Measurements from ENCODE around the gene AXIN1. TPM values are rescaled to one million over a fixed set of nuclear protein-coding genes. Genes with fewer than 3 reads are reported as not detected.

The AXIN1 gene
- total and polyA plus RNA-seq, 5 donors from 2014 or later, result 1.1 to 45.2 (median 1.7) TPM

GRCh38 chr16:359067-359763 lies 6.7 kb upstream of the AXIN1 start:
- Mint-ChIP-seq H3K4me1 (peaks cover 0 to 20% (median 11%) of the 10 kb centered on the region in 4 donors), H3K27ac (no peak overlapping the region), H3K4me3 (no peak overlapping the region), H3K9me3 (no peaks in the 10 kb centered on the region), H3K27me3 (no peaks in the 10 kb centered on the region), H3K36me3 (no peaks in the 10 kb centered on the region)
- Histone ChIP-seq H3K9me3 (ENCODE audit: control insufficient read depth in 2 of 2, low read length in 2 of 2) (no peaks in the 10 kb centered on the region), H3K4me3 (ENCODE audit: low read depth, low read length) (no peak overlapping the region), H3K4me1 (ENCODE audit: control insufficient read depth, insufficient read depth, low read length, poor library complexity, severe bottlenecking) (peaks cover 30% of the 10 kb centered on the region), H3K27ac (ENCODE audit: insufficient read depth, low read length, poor library complexity, severe bottlenecking) (no peak overlapping the region), H3K27me3 (ENCODE audit: control insufficient read depth, insufficient read depth, low read length) (no peaks in the 10 kb centered on the region), H3K36me3 (ENCODE audit: control insufficient read depth, insufficient read depth, low read length) (no peaks in the 10 kb centered on the region)
- no peak for DNase-seq
- ATAC-seq (ENCODE audit: low read depth in 2 of 2), result no peak

GRCh38 chr16:356741-357140 lies 4.2 kb upstream of the AXIN1 start:
- ATAC-seq (ENCODE audit: low read depth in 2 of 2), result no peak
- H3K4me1 Mint-ChIP-seq, result peaks cover 0 to 23% (median 12%) of the 10 kb centered on the region in 4 donors
- H3K9me3 Mint-ChIP-seq, result no peaks in the 10 kb centered on the region
- Histone ChIP-seq H3K9me3 (ENCODE audit: control insufficient read depth in 2 of 2, low read length in 2 of 2) (no peaks in the 10 kb centered on the region), H3K27me3 (ENCODE audit: control insufficient read depth, insufficient read depth, low read length) (no peaks in the 10 kb centered on the region), H3K4me1 (ENCODE audit: control insufficient read depth, insufficient read depth, low read length, poor library complexity, severe bottlenecking) (peaks cover 38% of the 10 kb centered on the region), H3K4me3 (ENCODE audit: low read depth, low read length) (no peak overlapping the region), H3K36me3 (ENCODE audit: control insufficient read depth, insufficient read depth, low read length) (no peaks in the 10 kb centered on the region), H3K27ac (ENCODE audit: insufficient read depth, low read length, poor library complexity, severe bottlenecking) (no peak overlapping the region)
- no peaks in the 10 kb centered on the region for H3K36me3 Mint-ChIP-seq
- peak overlapping the region in 1 of 4 donors; percentile 34 for H3K4me3 Mint-ChIP-seq
- peak overlapping the region in 1 of 3 donors; percentile 63 for H3K27ac Mint-ChIP-seq
- no peak for DNase-seq
- no peaks in the 10 kb centered on the region for H3K27me3 Mint-ChIP-seq

- peak in 1 of 2 donors; percentile 10 for ATAC-seq (ENCODE audit: low read depth in 2 of 2)
- Mint-ChIP-seq H3K4me1 (peaks cover 0 to 41% (median 22%) of the 10 kb centered on the region in 4 donors), H3K4me3 (peak overlapping the region; percentile 76 to 91 (median 79)), H3K36me3 (peaks cover 7% of the 10 kb centered on the region), H3K9me3 (no peaks in the 10 kb centered on the region), H3K27me3 (no peaks in the 10 kb centered on the region), H3K27ac (peak overlapping the region; percentile 89 to 99 (median 93))
- peak in 2 of 3 donors; percentile 46 to 87 for DNase-seq
- no peaks in the 10 kb centered on the region for H3K27me3 ChIP-seq (ENCODE audit: control insufficient read depth, insufficient read depth, low read length)
- peak overlapping the region; percentile 53 for H3K27ac ChIP-seq (ENCODE audit: insufficient read depth, low read length, poor library complexity, severe bottlenecking)
- peak overlapping the region; percentile 44 for H3K4me3 ChIP-seq (ENCODE audit: low read depth, low read length)
- no peaks in the 10 kb centered on the region for H3K9me3 ChIP-seq (ENCODE audit: control insufficient read depth in 2 of 2, low read length in 2 of 2)
- H3K36me3 ChIP-seq (ENCODE audit: control insufficient read depth, insufficient read depth, low read length), result peaks cover 3% of the 10 kb centered on the region
- peaks cover 46% of the 10 kb centered on the region for H3K4me1 ChIP-seq (ENCODE audit: control insufficient read depth, insufficient read depth, low read length, poor library complexity, severe bottlenecking)
Observed at GRCh38 chr16:354971-355461, 2.5 kb upstream of the AXIN1 start.

GRCh38 chr16:354291-354881 lies 1.9 kb upstream of the AXIN1 start:
- H3K27ac ChIP-seq (ENCODE audit: insufficient read depth, low read length, poor library complexity, severe bottlenecking), result peak overlapping the region; percentile 53
- Mint-ChIP-seq H3K9me3 (no peaks in the 10 kb centered on the region), H3K4me1 (peaks cover 0 to 47% (median 28%) of the 10 kb centered on the region in 4 donors), H3K4me3 (peak overlapping the region in 3 of 4 donors; percentile 52 to 84 (median 74)), H3K27ac (peak overlapping the region; percentile 83 to 94 (median 89)), H3K36me3 (peaks cover 7% of the 10 kb centered on the region), H3K27me3 (no peaks in the 10 kb centered on the region)
- no peaks in the 10 kb centered on the region for H3K27me3 ChIP-seq (ENCODE audit: control insufficient read depth, insufficient read depth, low read length)
- peaks cover 3% of the 10 kb centered on the region for H3K36me3 ChIP-seq (ENCODE audit: control insufficient read depth, insufficient read depth, low read length)
- DNase-seq, result no peak
- H3K9me3 ChIP-seq (ENCODE audit: control insufficient read depth in 2 of 2, low read length in 2 of 2), result no peaks in the 10 kb centered on the region
- no peak overlapping the region for H3K4me3 ChIP-seq (ENCODE audit: low read depth, low read length)
- H3K4me1 ChIP-seq (ENCODE audit: control insufficient read depth, insufficient read depth, low read length, poor library complexity, severe bottlenecking), result peaks cover 47% of the 10 kb centered on the region
- no peak for ATAC-seq (ENCODE audit: low read depth in 2 of 2)

GRCh38 chr16:353404-354290 lies 1.1 kb upstream of the AXIN1 start:
- H3K9me3 ChIP-seq (ENCODE audit: control insufficient read depth in 2 of 2, low read length in 2 of 2), result no peaks in the 10 kb centered on the region
- Mint-ChIP-seq H3K4me3 (peak overlapping the region; percentile 52 to 84 (median 74)), H3K4me1 (peaks cover 0 to 51% (median 31%) of the 10 kb centered on the region in 4 donors), H3K36me3 (peaks cover 7% of the 10 kb centered on the region), H3K27me3 (no peaks in the 10 kb centered on the region), H3K27ac (peak overlapping the region; percentile 78 to 94 (median 83)), H3K9me3 (no peaks in the 10 kb centered on the region)
- peaks cover 51% of the 10 kb centered on the region for H3K4me1 ChIP-seq (ENCODE audit: control insufficient read depth, insufficient read depth, low read length, poor library complexity, severe bottlenecking)
- ATAC-seq (ENCODE audit: low read depth in 2 of 2) (no peak), DNase-seq (no peak)
- no peaks in the 10 kb centered on the region for H3K27me3 ChIP-seq (ENCODE audit: control insufficient read depth, insufficient read depth, low read length)
- H3K4me3 ChIP-seq (ENCODE audit: low read depth, low read length), result no peak overlapping the region
- H3K36me3 ChIP-seq (ENCODE audit: control insufficient read depth, insufficient read depth, low read length), result peaks cover 3% of the 10 kb centered on the region
- H3K27ac ChIP-seq (ENCODE audit: insufficient read depth, low read length, poor library complexity, severe bottlenecking), result peak overlapping the region; percentile 73

GRCh38 chr16:351804-352520 lies 561 bp downstream of the AXIN1 start:
- H3K4me1 Mint-ChIP-seq, result peaks cover 0 to 68% (median 43%) of the 10 kb centered on the region in 4 donors
- no peaks in the 10 kb centered on the region for H3K9me3 Mint-ChIP-seq
- peak in 2 of 3 donors; percentile 8 to 53 for DNase-seq
- peak overlapping the region; percentile 84 to 95 (median 90) for H3K27ac Mint-ChIP-seq
- peaks cover 9% of the 10 kb centered on the region for H3K36me3 ChIP-seq (ENCODE audit: control insufficient read depth, insufficient read depth, low read length)
- peak overlapping the region; percentile 37 for H3K4me3 ChIP-seq (ENCODE audit: low read depth, low read length)
- peaks cover 10% of the 10 kb centered on the region for H3K36me3 Mint-ChIP-seq
- H3K4me3 Mint-ChIP-seq, result peak overlapping the region; percentile 94 to 97 (median 95)
- H3K27ac ChIP-seq (ENCODE audit: insufficient read depth, low read length, poor library complexity, severe bottlenecking), result peak overlapping the region; percentile 61
- peaks cover 51% of the 10 kb centered on the region for H3K4me1 ChIP-seq (ENCODE audit: control insufficient read depth, insufficient read depth, low read length, poor library complexity, severe bottlenecking)
- H3K27me3 Mint-ChIP-seq, result no peaks in the 10 kb centered on the region
- peak; percentile 8 for ATAC-seq (ENCODE audit: low read depth in 2 of 2)
- H3K9me3 ChIP-seq (ENCODE audit: control insufficient read depth in 2 of 2, low read length in 2 of 2), result no peaks in the 10 kb centered on the region
- no peaks in the 10 kb centered on the region for H3K27me3 ChIP-seq (ENCODE audit: control insufficient read depth, insufficient read depth, low read length)

GRCh38 chr16:350203-350602 lies 2.3 kb downstream of the AXIN1 start:
- DNase-seq (no peak), ATAC-seq (ENCODE audit: low read depth in 2 of 2) (no peak)
- Histone ChIP-seq H3K4me1 (ENCODE audit: control insufficient read depth, insufficient read depth, low read length, poor library complexity, severe bottlenecking) (peaks cover 44% of the 10 kb centered on the region), H3K9me3 (ENCODE audit: control insufficient read depth in 2 of 2, low read length in 2 of 2) (no peaks in the 10 kb centered on the region), H3K27ac (ENCODE audit: insufficient read depth, low read length, poor library complexity, severe bottlenecking) (no peak overlapping the region), H3K36me3 (ENCODE audit: control insufficient read depth, insufficient read depth, low read length) (peaks cover 23% of the 10 kb centered on the region), H3K4me3 (ENCODE audit: low read depth, low read length) (no peak overlapping the region), H3K27me3 (ENCODE audit: control insufficient read depth, insufficient read depth, low read length) (no peaks in the 10 kb centered on the region)
- Mint-ChIP-seq H3K27ac (no peak overlapping the region), H3K4me3 (peak overlapping the region; percentile 71 to 94 (median 89)), H3K27me3 (no peaks in the 10 kb centered on the region), H3K9me3 (no peaks in the 10 kb centered on the region), H3K36me3 (peaks cover 14% of the 10 kb centered on the region), H3K4me1 (peaks cover 14 to 79% (median 50%) of the 10 kb centered on the region in 4 donors)
